ENCODE data around the gene FOXJ3. TPM values are rescaled to one million over a fixed set of nuclear protein-coding genes. Genes with fewer than 3 reads are reported as not detected.

The FOXJ3 gene
- total and polyA plus RNA-seq, 2 experiments from 2014 or later: 19.0 to 39.0 TPM

- Histone ChIP-seq H4K20me1 (ENCODE audit: insufficient read depth, poor library complexity, severe bottlenecking) (no peaks in the 10 kb centered on the region), H3K9me2 (replicated peaks; ENCODE audit: insufficient read depth) (no peaks in the 10 kb centered on the region), H3K4me3 (no peak overlapping the region), H3K27ac (no peak overlapping the region), H3K27me3 (no peaks in the 10 kb centered on the region), H3K79me2 (no peaks in the 10 kb centered on the region), H2AFZ (no peak overlapping the region), H3K4me1 (ENCODE audit: insufficient read depth) (no peaks in the 10 kb centered on the region), H3K9me3 (ENCODE audit: low read depth) (no peaks in the 10 kb centered on the region), H3K36me3 (replicated peaks; ENCODE audit: insufficient read depth, low read depth) (no peaks in the 10 kb centered on the region), H3K4me2 (no peak overlapping the region)
- TF ChIP-seq CTCF (IDR thresholded peaks at IDR 0.05; ENCODE audit: poor library complexity): no peak
- TF ChIP-seq EZH2 (IDR thresholded peaks at IDR 0.05; ENCODE audit: borderline replicate concordance): no peak
- TF ChIP-seq EZH2phosphoT487 (IDR thresholded peaks at IDR 0.05; ENCODE audit: low read depth, severe bottlenecking, unreplicated experiment): no peak
- DNase-seq (ENCODE audit: low spot score): no peak
- 69% methylated on average over 3 of the region's 3 CpGs for WGBS (ENCODE audit: low lambda C conversion rate, missing lambda C conversion rate)
Observed at GRCh38 chr1:42152119-42152518, 182.9 kb downstream of the FOXJ3 start.

- Histone ChIP-seq H3K27me3 (no peaks in the 10 kb centered on the region), H3K36me3 (replicated peaks; ENCODE audit: insufficient read depth, low read depth) (no peaks in the 10 kb centered on the region), H3K4me1 (ENCODE audit: insufficient read depth) (no peaks in the 10 kb centered on the region), H4K20me1 (ENCODE audit: insufficient read depth, poor library complexity, severe bottlenecking) (no peaks in the 10 kb centered on the region), H3K9me3 (ENCODE audit: low read depth) (no peaks in the 10 kb centered on the region), H2AFZ (no peak overlapping the region), H3K9me2 (replicated peaks; ENCODE audit: insufficient read depth) (no peaks in the 10 kb centered on the region), H3K4me2 (no peak overlapping the region), H3K4me3 (no peak overlapping the region), H3K79me2 (no peaks in the 10 kb centered on the region), H3K27ac (no peak overlapping the region)
- TF ChIP-seq EZH2 (IDR thresholded peaks at IDR 0.05; ENCODE audit: borderline replicate concordance) (no peak), EZH2phosphoT487 (IDR thresholded peaks at IDR 0.05; ENCODE audit: low read depth, severe bottlenecking, unreplicated experiment) (no peak), CTCF (IDR thresholded peaks at IDR 0.05; ENCODE audit: poor library complexity) (no peak)
- WGBS (ENCODE audit: low lambda C conversion rate, missing lambda C conversion rate): 93% methylated on average over 5 of the region's 5 CpGs
- DNase-seq (ENCODE audit: low spot score): no peak
Observed at GRCh38 chr1:42150651-42151050, 184.4 kb downstream of the FOXJ3 start.

DNA sequence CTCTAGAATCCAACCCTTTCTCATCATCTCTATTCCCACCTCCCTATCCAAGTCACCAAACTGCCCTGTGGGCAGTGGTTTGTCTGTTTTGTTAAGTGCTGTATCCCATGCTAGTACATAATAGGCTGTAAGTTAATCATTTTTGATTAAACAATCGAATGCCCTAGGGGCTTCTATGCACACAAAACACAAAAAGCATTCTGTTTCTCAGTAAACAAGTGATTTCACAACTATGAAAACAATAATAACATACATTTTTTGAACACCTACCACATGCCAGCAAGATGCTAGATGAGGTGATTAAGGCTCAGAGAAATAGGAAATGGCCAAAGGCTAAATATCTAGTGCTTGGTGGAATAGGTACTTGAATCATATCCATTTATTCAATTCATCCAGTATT is 186.9 kb downstream of the FOXJ3 start:
- Histone ChIP-seq H3K36me3 (replicated peaks; ENCODE audit: insufficient read depth, low read depth) (no peaks in the 10 kb centered on the region), H3K79me2 (no peaks in the 10 kb centered on the region), H3K9me2 (replicated peaks; ENCODE audit: insufficient read depth) (no peaks in the 10 kb centered on the region), H3K4me3 (no peak overlapping the region), H3K9me3 (ENCODE audit: low read depth) (no peaks in the 10 kb centered on the region), H2AFZ (no peak overlapping the region), H3K4me1 (ENCODE audit: insufficient read depth) (no peaks in the 10 kb centered on the region), H3K27me3 (peaks cover 10% of the 10 kb centered on the region), H3K4me2 (no peak overlapping the region), H4K20me1 (ENCODE audit: insufficient read depth, poor library complexity, severe bottlenecking) (no peaks in the 10 kb centered on the region), H3K27ac (no peak overlapping the region)
- no peak for DNase-seq (ENCODE audit: low spot score)
- no peak for TF ChIP-seq EZH2 (IDR thresholded peaks at IDR 0.05; ENCODE audit: borderline replicate concordance)
- no peak for TF ChIP-seq EZH2phosphoT487 (IDR thresholded peaks at IDR 0.05; ENCODE audit: low read depth, severe bottlenecking, unreplicated experiment)
- WGBS (ENCODE audit: low lambda C conversion rate, missing lambda C conversion rate): 76% methylated on average over 1 of the region's 1 CpG

DNA sequence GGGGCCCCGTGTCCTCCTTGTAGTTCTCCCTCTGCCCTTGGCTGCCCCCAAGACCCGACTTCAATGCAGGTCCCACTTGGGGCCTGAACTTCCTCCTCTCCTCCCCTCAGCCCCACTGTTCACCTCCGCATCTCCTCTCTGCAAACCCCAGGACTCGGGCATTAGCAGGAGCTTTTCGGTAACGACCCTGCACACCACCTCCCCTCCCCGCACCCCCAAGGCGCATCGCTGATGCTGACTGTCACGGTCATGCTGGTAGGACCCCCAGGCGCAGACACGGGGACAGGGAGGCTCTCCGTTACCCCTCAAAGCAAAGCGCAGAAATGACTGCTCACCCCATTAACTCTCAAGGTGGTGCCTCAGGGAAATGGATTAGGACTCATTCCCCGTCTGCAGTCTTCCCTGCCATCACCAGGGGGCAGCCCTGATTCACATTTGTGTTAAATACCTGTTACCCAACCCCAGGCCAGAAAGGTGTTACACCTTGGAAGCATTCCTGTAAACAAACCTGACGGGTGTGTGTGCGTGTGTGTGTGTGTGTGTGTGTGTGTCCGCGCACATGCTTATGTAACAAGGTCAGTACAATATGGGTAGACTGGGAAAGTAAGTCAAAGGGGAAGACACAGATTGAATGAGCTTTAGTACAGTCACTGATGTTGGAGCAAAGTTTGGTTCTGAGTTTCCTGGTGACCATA is 188.3 kb downstream of the FOXJ3 start:
- Histone ChIP-seq H3K4me1 (ENCODE audit: insufficient read depth) (no peaks in the 10 kb centered on the region), H2AFZ (no peak overlapping the region), H3K27ac (no peak overlapping the region), H3K27me3 (peaks cover 16% of the 10 kb centered on the region), H4K20me1 (ENCODE audit: insufficient read depth, poor library complexity, severe bottlenecking) (no peaks in the 10 kb centered on the region), H3K4me3 (no peak overlapping the region), H3K4me2 (no peak overlapping the region), H3K9me3 (ENCODE audit: low read depth) (no peaks in the 10 kb centered on the region), H3K36me3 (replicated peaks; ENCODE audit: insufficient read depth, low read depth) (no peaks in the 10 kb centered on the region), H3K9me2 (replicated peaks; ENCODE audit: insufficient read depth) (no peaks in the 10 kb centered on the region), H3K79me2 (no peaks in the 10 kb centered on the region)
- WGBS (ENCODE audit: low lambda C conversion rate, missing lambda C conversion rate): 36% methylated on average over 19 of the region's 19 CpGs
- peak; percentile 87 for DNase-seq (ENCODE audit: low spot score)
- TF ChIP-seq EZH2phosphoT487 (IDR thresholded peaks at IDR 0.05; ENCODE audit: low read depth, severe bottlenecking, unreplicated experiment): no peak
- no peak for TF ChIP-seq EZH2 (IDR thresholded peaks at IDR 0.05; ENCODE audit: borderline replicate concordance)
- peak; percentile 87 for TF ChIP-seq CTCF (IDR thresholded peaks at IDR 0.05; ENCODE audit: poor library complexity)
